Measurements from ENCODE around the gene NPDC1. TPM values are rescaled to one million over a fixed set of nuclear protein-coding genes. Genes with fewer than 3 reads are reported as not detected.

Gene NPDC1
- total and polyA plus RNA-seq, 2 donors (not counting 1 experiment from before 2014, with no cell fraction given): 9.0 to 15.7 TPM

GRCh38 chr9:137031904-137032640 is 13.9 kb downstream of the NPDC1 start, which contains the start of gene FUT7:
Gene FUT7, minus strand, starts transcription at chr9:137032088. Its CDS starts 97 bp downstream, at chr9:137031991.
- TF ChIP-seq CTCF (conservative IDR thresholded peaks at IDR 0.05 in 1 of 2, IDR thresholded peaks at IDR 0.05 in 1 of 2; ENCODE audit: low read depth in 1 of 2, low read length in 2 of 2) (no peak), EZH2 (IDR thresholded peaks at IDR 0.05; ENCODE audit: low read length, missing control alignments) (no peak)
- Histone ChIP-seq H3K27me3 (ENCODE audit: control insufficient read depth, insufficient read depth, low read length) (no peaks in the 10 kb centered on the region), H4K20me1 (ENCODE audit: control insufficient read depth, extremely low read depth, insufficient read depth, low read length) (no peaks in the 10 kb centered on the region), H2AFZ (ENCODE audit: low read length) (no peak within 1 kb of the TSS), H3K4me2 (ENCODE audit: extremely low read depth, insufficient read depth, low read length) (no peak within 1 kb of the TSS), H3K4me1 (ENCODE audit: control insufficient read depth, extremely low read depth, insufficient read depth, low read length) (peaks cover 4% of the 10 kb centered on the region), H3K9ac (ENCODE audit: insufficient read depth, low read length) (no peak within 1 kb of the TSS), H3K36me3 (ENCODE audit: control insufficient read depth, insufficient read depth, low read length) (no peaks in the 10 kb centered on the region), H3K79me2 (ENCODE audit: control insufficient read depth, insufficient read depth, low read length) (no peaks in the 10 kb centered on the region), H3K4me3 (replicated peaks in 1 of 4; ENCODE audit: control extremely low read depth in 1 of 4, insufficient read depth in 1 of 4, low read depth in 3 of 4, low read length in 4 of 4) (no peak within 1 kb of the TSS), H3K27ac (ENCODE audit: insufficient read depth, low read length) (no peak within 1 kb of the TSS), H3K9me3 (ENCODE audit: control insufficient read depth, insufficient read depth, low read depth, low read length) (no peaks in the 10 kb centered on the region)
- no peak for DNase-seq (ENCODE audit: low read depth in 2 of 2)

GRCh38 chr9:137030538-137031527 is 15.1 kb downstream of the NPDC1 start:
- Histone ChIP-seq H3K9ac (ENCODE audit: insufficient read depth, low read length) (no peak overlapping the region), H3K27me3 (ENCODE audit: control insufficient read depth, insufficient read depth, low read length) (no peaks in the 10 kb centered on the region), H3K36me3 (ENCODE audit: control insufficient read depth, insufficient read depth, low read length) (no peaks in the 10 kb centered on the region), H3K4me2 (ENCODE audit: extremely low read depth, insufficient read depth, low read length) (no peak overlapping the region), H3K79me2 (ENCODE audit: control insufficient read depth, insufficient read depth, low read length) (no peaks in the 10 kb centered on the region), H3K4me3 (replicated peaks in 1 of 4; ENCODE audit: control extremely low read depth in 1 of 4, insufficient read depth in 1 of 4, low read depth in 3 of 4, low read length in 4 of 4) (no peak overlapping the region), H3K27ac (ENCODE audit: insufficient read depth, low read length) (no peak overlapping the region), H3K4me1 (ENCODE audit: control insufficient read depth, extremely low read depth, insufficient read depth, low read length) (peaks cover 4% of the 10 kb centered on the region), H2AFZ (ENCODE audit: low read length) (no peak overlapping the region), H3K9me3 (ENCODE audit: control insufficient read depth, insufficient read depth, low read depth, low read length) (no peaks in the 10 kb centered on the region), H4K20me1 (ENCODE audit: control insufficient read depth, extremely low read depth, insufficient read depth, low read length) (no peaks in the 10 kb centered on the region)
- TF ChIP-seq CTCF (conservative IDR thresholded peaks at IDR 0.05 in 1 of 2, IDR thresholded peaks at IDR 0.05 in 1 of 2; ENCODE audit: low read depth in 1 of 2, low read length in 2 of 2) (no peak), EZH2 (IDR thresholded peaks at IDR 0.05; ENCODE audit: low read length, missing control alignments) (no peak)
- no peak for DNase-seq (ENCODE audit: low read depth in 2 of 2)

GRCh38 chr9:137030006-137030405 is 16.0 kb downstream of the NPDC1 start:
- TF ChIP-seq EZH2 (IDR thresholded peaks at IDR 0.05; ENCODE audit: low read length, missing control alignments): no peak
- TF ChIP-seq CTCF (conservative IDR thresholded peaks at IDR 0.05 in 1 of 2, IDR thresholded peaks at IDR 0.05 in 1 of 2; ENCODE audit: low read depth in 1 of 2, low read length in 2 of 2): no peak
- Histone ChIP-seq H2AFZ (ENCODE audit: low read length) (no peak overlapping the region), H3K4me3 (replicated peaks in 1 of 4; ENCODE audit: control extremely low read depth in 1 of 4, insufficient read depth in 1 of 4, low read depth in 3 of 4, low read length in 4 of 4) (no peak overlapping the region), H4K20me1 (ENCODE audit: control insufficient read depth, extremely low read depth, insufficient read depth, low read length) (no peaks in the 10 kb centered on the region), H3K9ac (ENCODE audit: insufficient read depth, low read length) (no peak overlapping the region), H3K36me3 (ENCODE audit: control insufficient read depth, insufficient read depth, low read length) (no peaks in the 10 kb centered on the region), H3K4me2 (ENCODE audit: extremely low read depth, insufficient read depth, low read length) (no peak overlapping the region), H3K9me3 (ENCODE audit: control insufficient read depth, insufficient read depth, low read depth, low read length) (no peaks in the 10 kb centered on the region), H3K27me3 (ENCODE audit: control insufficient read depth, insufficient read depth, low read length) (no peaks in the 10 kb centered on the region), H3K4me1 (ENCODE audit: control insufficient read depth, extremely low read depth, insufficient read depth, low read length) (peaks cover 4% of the 10 kb centered on the region), H3K27ac (ENCODE audit: insufficient read depth, low read length) (no peak overlapping the region), H3K79me2 (ENCODE audit: control insufficient read depth, insufficient read depth, low read length) (no peaks in the 10 kb centered on the region)
- no peak for DNase-seq (ENCODE audit: low read depth in 2 of 2)
